Thyroid gland (tissue), 4 donors: ENCODE measurements around the gene RUNDC1. TPM values are rescaled to one million over a fixed set of nuclear protein-coding genes. Genes with fewer than 3 reads are reported as not detected.

ENCODE experiments used
- DNase-seq, 2 donors: peaks; one replicate each; pipeline ENCODE4 v3.0.0-alpha.2; 2019
- H3K27ac ChIP-seq, 3 donors: fragments of 200-600 bp; sonication (generic); 1 replicate in 2 of 3; 2 replicates in 1 of 3; pipeline ENCODE4 v1.5.1; 2016 to 2019; ENCODE audit warnings: mild to moderate bottlenecking in 1 of 3, moderate library complexity in 1 of 3
- H3K27me3 ChIP-seq: fragments of 200-600 bp; sonication (generic); one replicate; pipeline ENCODE4 v1.5.1; 2019
- H3K36me3 ChIP-seq, 2 donors: fragments of 200-600 bp; sonication (generic); one replicate each; pipeline ENCODE4 v1.5.1; 2016 to 2019
- H3K4me1 ChIP-seq, 2 donors: fragments of 200-600 bp; sonication (generic); one replicate each; pipeline ENCODE4 v1.5.1; 2017 to 2019
- H3K4me3 ChIP-seq, 3 donors: fragments of 200-600 bp; sonication (generic); replicated peaks in 1 of 3; 1 replicate in 2 of 3; 2 replicates in 1 of 3; pipeline ENCODE4 v1.5.1; 2016; ENCODE audit warnings: mild to moderate bottlenecking in 1 of 3
- H3K9me3 ChIP-seq: fragments of 200-600 bp; sonication (generic); one replicate; pipeline ENCODE4 v1.5.1; 2017
- POLR2A ChIP-seq, 2 donors: fragments of 450-650 bp; IDR thresholded peaks; one replicate each; pipeline ENCODE4 v1.6.1; 2017; ENCODE audit warnings: antibody characterized with exemption in 2 of 2, mild to moderate bottlenecking in 2 of 2, moderate library complexity in 1 of 2
- WGBS, 2 donors: methylation state at CpG; one replicate each; pipeline ENCODE4 v1.1.5; 2017; 5-methylcytosine and 5-hydroxymethylcytosine counted together
- intact Hi-C: fragments of 100-400 bp; cut with DNase I; formaldehyde crosslinking; loops from one replicate; pipeline ENCODE4 v1.15.1; 2023
- total RNA-seq, 4 donors: library from RNA; depleted of rRNA; stranded (reverse); fragments of >200 nt; gene quantifications; one replicate each; pipeline ENCODE4 v1.2.3, GENCODE V29; 2016
- TF ChIP-seq, protein P1 (sequence below), 6 experiments: fragments of 200-600 bp in 3 of 6; fragments of 450-650 bp in 3 of 6; sonication (generic) in 3 of 6; IDR thresholded peaks; one replicate each; pipeline ENCODE4 v1.5.1; 2016 to 2019; ENCODE audit warnings: antibody characterized with exemption in 6 of 6, mild to moderate bottlenecking in 2 of 6, inconsistent platforms in 1 of 6, moderate library complexity in 1 of 6

The RUNDC1 gene
- total RNA-seq, 4 donors from 2014 or later = 25.8 to 31.9 (median 28.4) TPM

DNA sequence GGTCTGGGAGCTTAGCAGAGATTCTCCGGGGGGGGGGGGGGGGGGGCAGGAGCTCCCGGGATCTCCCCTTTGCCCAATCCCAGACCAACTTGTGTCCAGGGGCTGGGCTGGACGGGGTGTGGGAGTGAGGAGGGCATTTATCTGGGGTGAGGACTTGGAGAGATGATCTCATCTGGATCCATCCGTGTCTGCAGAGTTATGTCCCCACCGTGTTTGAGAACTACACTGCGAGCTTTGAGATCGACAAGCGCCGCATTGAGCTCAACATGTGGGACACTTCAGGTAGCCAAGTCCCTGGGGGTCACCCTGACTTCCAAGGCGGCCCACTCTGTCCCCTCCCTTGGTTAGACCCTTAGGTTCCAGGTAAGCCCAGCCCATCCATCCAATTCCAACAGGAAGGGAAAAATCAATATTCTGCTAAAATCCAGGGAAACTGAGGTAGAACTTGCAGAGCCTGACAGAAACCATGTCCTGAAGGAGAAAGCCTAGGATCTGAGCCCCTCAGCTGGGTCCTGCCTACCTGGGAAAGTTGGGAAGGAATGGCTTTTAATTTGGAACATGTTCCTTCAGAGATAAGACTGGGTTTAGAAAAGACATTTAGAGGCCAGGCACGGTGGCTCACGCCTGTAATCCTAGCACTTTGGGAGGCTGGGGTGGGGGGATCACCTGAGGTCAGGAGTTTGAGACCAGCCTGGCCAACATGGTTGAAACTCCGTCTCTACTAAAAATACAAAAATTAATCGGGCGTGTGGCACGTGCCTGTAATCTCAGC is 45.6 kb downstream of the RUNDC1 start:
- peaks cover 8 to 22% of the 10 kb centered on the region in 2 donors for H3K4me1 ChIP-seq
- no peak for DNase-seq
- H3K27ac ChIP-seq = no peak overlapping the region
- intact Hi-C loops = loop anchor here (2.0 to 5.0 kb wide), 2 partner anchors 101 to 141 kb away; no protein-coding TSS in a partner anchor
- TF ChIP-seq, protein P1, sequence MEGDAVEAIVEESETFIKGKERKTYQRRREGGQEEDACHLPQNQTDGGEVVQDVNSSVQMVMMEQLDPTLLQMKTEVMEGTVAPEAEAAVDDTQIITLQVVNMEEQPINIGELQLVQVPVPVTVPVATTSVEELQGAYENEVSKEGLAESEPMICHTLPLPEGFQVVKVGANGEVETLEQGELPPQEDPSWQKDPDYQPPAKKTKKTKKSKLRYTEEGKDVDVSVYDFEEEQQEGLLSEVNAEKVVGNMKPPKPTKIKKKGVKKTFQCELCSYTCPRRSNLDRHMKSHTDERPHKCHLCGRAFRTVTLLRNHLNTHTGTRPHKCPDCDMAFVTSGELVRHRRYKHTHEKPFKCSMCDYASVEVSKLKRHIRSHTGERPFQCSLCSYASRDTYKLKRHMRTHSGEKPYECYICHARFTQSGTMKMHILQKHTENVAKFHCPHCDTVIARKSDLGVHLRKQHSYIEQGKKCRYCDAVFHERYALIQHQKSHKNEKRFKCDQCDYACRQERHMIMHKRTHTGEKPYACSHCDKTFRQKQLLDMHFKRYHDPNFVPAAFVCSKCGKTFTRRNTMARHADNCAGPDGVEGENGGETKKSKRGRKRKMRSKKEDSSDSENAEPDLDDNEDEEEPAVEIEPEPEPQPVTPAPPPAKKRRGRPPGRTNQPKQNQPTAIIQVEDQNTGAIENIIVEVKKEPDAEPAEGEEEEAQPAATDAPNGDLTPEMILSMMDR (IDR thresholded peaks at IDR 0.05) = no peak
- no peak for TF ChIP-seq POLR2A (IDR thresholded peaks at IDR 0.05)
- H3K9me3 ChIP-seq = no peaks in the 10 kb centered on the region
- H3K27me3 ChIP-seq = no peaks in the 10 kb centered on the region
- WGBS, 2 donors = 61 to 71% methylated on average over 15 to 16 of the region's 16 CpGs
- no peaks in the 10 kb centered on the region for H3K36me3 ChIP-seq
- peak overlapping the region in 1 of 3 donors; percentile 42 for H3K4me3 ChIP-seq

DNA sequence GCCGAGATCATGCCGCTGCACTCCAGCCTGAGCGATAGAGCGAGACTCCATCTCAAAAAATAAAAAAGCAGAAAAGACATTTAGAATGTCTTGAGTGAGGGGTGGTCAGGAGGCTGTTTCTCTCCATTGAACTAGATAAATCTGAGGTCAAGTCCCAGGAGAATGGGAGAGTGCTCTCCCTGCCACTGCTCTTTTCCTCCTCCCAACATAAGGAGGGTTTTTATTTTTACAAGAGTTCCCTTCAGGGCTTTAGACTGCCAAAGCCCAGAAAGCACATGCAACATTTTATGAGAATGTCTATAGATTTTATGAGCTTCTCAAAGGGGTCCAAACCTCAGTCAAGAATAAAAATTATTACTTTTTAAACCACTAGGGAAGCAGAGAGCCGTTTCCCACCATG is 46.2 kb downstream of the RUNDC1 start:
- intact Hi-C loops = loop anchor here (5.0 kb wide), 1 partner anchor 141 kb away; no protein-coding TSS in a partner anchor
- DNase-seq = no peak
- Histone ChIP-seq H3K9me3 (no peaks in the 10 kb centered on the region), H3K27ac (no peak overlapping the region), H3K4me3 (no peak overlapping the region), H3K27me3 (no peaks in the 10 kb centered on the region), H3K4me1 (peaks cover 8 to 20% of the 10 kb centered on the region in 2 donors), H3K36me3 (no peaks in the 10 kb centered on the region)
- WGBS, 2 donors = 64 to 69% methylated on average over 5 of the region's 5 CpGs
- TF ChIP-seq, protein P1 (IDR thresholded peaks at IDR 0.05) = no peak
- no peak for TF ChIP-seq POLR2A (IDR thresholded peaks at IDR 0.05)

DNA sequence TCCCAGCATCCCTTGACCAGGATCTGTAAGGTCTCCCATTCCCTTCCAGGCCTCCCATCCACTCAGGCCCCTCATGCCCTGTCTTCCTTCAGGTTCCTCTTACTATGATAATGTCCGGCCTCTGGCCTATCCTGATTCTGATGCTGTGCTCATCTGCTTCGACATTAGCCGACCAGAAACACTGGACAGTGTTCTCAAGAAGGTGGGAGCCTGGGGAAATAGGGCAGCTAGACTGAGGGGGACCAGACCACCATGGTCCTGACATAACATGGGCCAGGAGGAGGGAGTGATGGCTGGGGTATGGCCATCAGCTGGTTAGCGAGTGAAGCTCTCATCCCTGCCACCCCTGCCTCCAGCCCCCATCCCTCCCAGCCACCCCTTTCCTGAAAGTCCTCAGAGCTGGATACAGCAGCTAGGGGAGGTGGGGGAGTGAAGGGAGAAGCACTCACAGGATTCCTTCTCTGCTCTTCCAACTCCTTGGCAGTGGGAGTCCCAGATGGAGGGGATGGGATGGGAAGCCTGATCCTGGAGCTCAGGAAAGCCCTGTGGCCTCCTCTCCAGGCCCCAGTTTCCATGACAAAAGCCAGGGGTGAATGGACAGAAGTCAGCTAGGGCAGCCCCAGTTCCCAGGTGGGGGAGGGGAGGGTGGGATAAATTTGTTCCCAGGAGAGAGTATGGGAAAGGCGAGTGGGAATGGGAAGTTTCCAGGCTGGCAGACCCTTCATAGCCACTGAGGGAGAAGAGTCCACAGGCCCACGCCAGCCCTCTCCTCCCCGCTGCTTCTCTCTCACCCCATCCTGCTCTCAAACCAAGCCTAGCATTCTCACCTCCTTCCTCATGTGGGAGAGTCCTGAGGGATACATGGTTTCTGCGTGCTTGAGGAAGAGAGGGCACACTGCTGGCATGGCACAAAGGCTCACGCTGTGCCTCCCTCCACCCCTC is 47.0 kb downstream of the RUNDC1 start:
- no peaks in the 10 kb centered on the region for H3K36me3 ChIP-seq
- H3K4me3 ChIP-seq = no peak overlapping the region
- intact Hi-C loops = loop anchor here (5.0 kb wide), 1 partner anchor 140 kb away; no protein-coding TSS in a partner anchor
- H3K27ac ChIP-seq = no peak overlapping the region
- 86 to 91% methylated on average over 8 to 9 of the region's 9 CpGs for WGBS, 2 donors
- no peaks in the 10 kb centered on the region for H3K27me3 ChIP-seq
- H3K4me1 ChIP-seq = peaks cover 8 to 20% of the 10 kb centered on the region in 2 donors
- no peak for TF ChIP-seq POLR2A (IDR thresholded peaks at IDR 0.05)
- TF ChIP-seq, protein P1 (IDR thresholded peaks at IDR 0.05) = no peak
- no peaks in the 10 kb centered on the region for H3K9me3 ChIP-seq
- DNase-seq = no peak

DNA sequence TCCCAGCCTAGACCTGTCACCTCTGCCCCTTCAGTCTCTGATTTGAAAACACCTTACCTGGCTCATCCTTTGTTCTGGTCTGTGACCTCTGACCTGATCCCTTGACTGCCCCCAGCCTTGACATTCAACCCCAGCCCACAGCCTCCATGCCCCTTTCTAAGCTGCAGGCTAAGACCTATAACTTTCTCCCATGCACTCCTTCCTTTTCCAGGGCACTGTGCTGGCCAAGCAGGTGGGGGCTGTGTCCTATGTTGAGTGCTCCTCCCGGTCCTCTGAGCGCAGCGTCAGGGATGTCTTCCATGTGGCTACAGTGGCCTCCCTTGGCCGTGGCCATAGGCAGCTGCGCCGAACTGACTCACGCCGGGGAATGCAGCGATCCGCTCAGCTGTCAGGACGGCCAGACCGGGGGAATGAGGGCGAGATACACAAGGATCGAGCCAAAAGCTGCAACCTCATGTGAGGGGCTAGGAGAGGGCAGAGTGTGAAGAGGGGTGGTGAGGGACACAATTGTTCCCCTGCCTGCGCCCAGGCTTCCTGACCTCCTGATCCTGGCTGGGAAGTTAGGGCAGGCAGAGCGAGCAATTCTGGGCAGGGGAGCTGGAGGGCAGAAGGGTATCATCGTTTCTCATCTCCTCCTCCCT is 48.0 kb downstream of the RUNDC1 start:
- Histone ChIP-seq H3K27ac (no peak overlapping the region), H3K27me3 (no peaks in the 10 kb centered on the region), H3K9me3 (no peaks in the 10 kb centered on the region), H3K36me3 (no peaks in the 10 kb centered on the region), H3K4me3 (no peak overlapping the region), H3K4me1 (peaks cover 6 to 15% of the 10 kb centered on the region in 2 donors)
- WGBS, 2 donors = 90 to 91% methylated on average over 17 of the region's 17 CpGs
- no peak for DNase-seq
- TF ChIP-seq, protein P1 (IDR thresholded peaks at IDR 0.05) = no peak
- TF ChIP-seq POLR2A (IDR thresholded peaks at IDR 0.05) = no peak
- intact Hi-C loops = loop anchor here (5.0 kb wide), 1 partner anchor 139 kb away; no protein-coding TSS in a partner anchor
